Natural killer cell (primary cell): ENCODE results near the gene PIGZ. TPM values are rescaled to one million over a fixed set of nuclear protein-coding genes. Genes with fewer than 3 reads are reported as not detected.

Experiments
- ATAC-seq, 3 donors: fragments of 150-1000 bp in 2 of 3; fragments of 200-7000 bp in 1 of 3; cut with Tn5 transposase; 1 replicate in 1 of 3; 2 replicates in 2 of 3; pipeline ENCODE4 v1.10.0; 2021; ENCODE audit warnings: mild to moderate bottlenecking in 2 of 3, moderate library complexity in 2 of 3
- DNase-seq, 2 donors: peaks; one replicate each; pipeline versions ENCODE4 v3.0.0 to v3.0.0-alpha.2; 2013 to 2021; ENCODE audit warnings: mixed read lengths in 1 of 2
- H3K27ac ChIP-seq: one replicate; pipeline ENCODE4 v1.5.1; 2013; ENCODE audit warnings: mild to moderate bottlenecking, low read length
- H3K27me3 ChIP-seq: one replicate; pipeline ENCODE4 v1.6.1; 2013; ENCODE audit warnings: low read length; ENCODE audit not compliant: control insufficient read depth, insufficient read depth
- H3K36me3 ChIP-seq: one replicate; pipeline ENCODE4 v1.6.1; 2013; ENCODE audit warnings: low read length; ENCODE audit not compliant: control insufficient read depth, insufficient read depth
- H3K4me1 ChIP-seq: one replicate; pipeline ENCODE4 v1.6.1; 2013; ENCODE audit warnings: low read length; ENCODE audit not compliant: control insufficient read depth, insufficient read depth
- H3K4me3 ChIP-seq: one replicate; pipeline ENCODE4 v1.5.1; 2013; ENCODE audit warnings: low read length
- H3K9me3 ChIP-seq: one replicate; pipeline ENCODE4 v1.6.1; 2013; ENCODE audit warnings: low read length; ENCODE audit not compliant: control insufficient read depth, insufficient read depth
- H3K27ac Mint-ChIP-seq, 2 donors: one replicate each; pipeline ENCODE4 v1.8.0; 2022; ENCODE audit warnings: mild to moderate bottlenecking in 2 of 2, mixed read lengths in 2 of 2, moderate library complexity in 1 of 2
- H3K27me3 Mint-ChIP-seq, 2 donors: one replicate each; pipeline ENCODE4 v1.8.0; 2022; ENCODE audit warnings: low read depth in 2 of 2, mixed read lengths in 2 of 2
- H3K36me3 Mint-ChIP-seq: one replicate; pipeline ENCODE4 v1.8.0; 2022; ENCODE audit warnings: mixed read lengths
- H3K4me1 Mint-ChIP-seq, 2 donors: one replicate each; pipeline ENCODE4 v1.8.0; 2022; ENCODE audit warnings: mixed read lengths in 2 of 2
- H3K4me3 Mint-ChIP-seq: one replicate; pipeline ENCODE4 v1.8.0; 2022; ENCODE audit warnings: mild to moderate bottlenecking, moderate library complexity, mixed read lengths
- H3K9me3 Mint-ChIP-seq, 2 donors: one replicate each; pipeline ENCODE4 v1.8.0; 2022; ENCODE audit warnings: mixed read lengths in 2 of 2
- WGBS: methylation state at CpG from one replicate; pipeline ENCODE4 v1.1.7; 2013; ENCODE audit warnings: missing lambda C conversion rate; ENCODE audit not compliant: insufficient coverage; 5-methylcytosine and 5-hydroxymethylcytosine counted together
- intact Hi-C: fragments of 100-400 bp; cut with micrococcal nuclease; formaldehyde crosslinking; loops from one replicate; pipeline ENCODE4 v1.14.2; 2022
- total RNA-seq, 4 donors: library from RNA; stranded (reverse); fragments of 120-200 nt in 1 of 4; gene quantifications; one replicate each; pipeline versions ENCODE4 v1.2.3 to v1.2.4, GENCODE V29; 2013 to 2022
- TF ChIP-seq, protein P1 (sequence below): fragments of 200-600 bp; IDR thresholded peaks from one replicate; pipeline ENCODE4 v1.8.0; 2022; ENCODE audit warnings: antibody characterized with exemption

PIGZ gene
- total RNA-seq, 3 donors from 2014 or later (not counting 1 experiment from before 2014, with no cell fraction given): 2.2 to 2.3 (median 2.2) TPM

DNA sequence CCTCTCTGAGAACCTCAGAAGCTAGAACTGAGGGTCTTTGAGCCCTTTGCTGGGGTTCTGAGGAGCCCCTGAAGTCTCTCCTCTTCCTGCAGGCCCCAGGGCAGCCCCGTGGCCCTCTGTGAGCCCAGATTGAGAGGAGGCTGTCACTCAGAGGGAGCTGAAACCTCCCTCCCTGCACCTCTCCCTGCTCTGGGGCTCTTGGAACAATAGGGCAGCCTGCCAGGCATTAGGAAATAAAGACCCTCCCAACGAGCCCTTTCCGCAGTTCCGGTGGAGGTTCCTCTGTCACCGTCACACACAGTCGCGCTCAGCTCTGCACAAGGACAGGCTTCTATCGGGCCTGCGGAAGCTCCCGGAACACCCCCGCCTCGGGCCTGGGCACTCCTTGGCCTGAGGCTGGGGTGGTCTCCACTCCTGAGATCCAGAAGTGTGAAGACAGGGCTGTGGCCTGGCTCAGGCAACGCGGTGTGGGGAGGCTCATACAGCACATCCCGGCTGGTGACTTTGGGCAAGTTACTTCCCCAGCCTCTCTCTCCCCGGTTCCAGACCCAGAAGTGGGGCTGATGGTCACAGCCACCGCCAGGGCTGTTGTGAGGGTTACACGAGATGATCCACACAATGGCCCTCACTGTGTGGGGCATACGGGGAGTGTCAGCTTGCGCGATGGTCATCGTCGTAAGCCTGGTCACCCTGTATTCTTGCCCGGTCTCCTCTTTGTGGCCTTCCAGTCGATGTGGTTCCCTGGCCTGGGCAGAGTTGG is 43.3 kb upstream of the PIGZ start:
- Histone ChIP-seq H3K27me3 (no peaks in the 10 kb centered on the region), H3K4me1 (no peaks in the 10 kb centered on the region), H3K36me3 (no peaks in the 10 kb centered on the region), H3K4me3 (no peak overlapping the region), H3K27ac (no peak overlapping the region), H3K9me3 (no peaks in the 10 kb centered on the region)
- TF ChIP-seq, protein P1, sequence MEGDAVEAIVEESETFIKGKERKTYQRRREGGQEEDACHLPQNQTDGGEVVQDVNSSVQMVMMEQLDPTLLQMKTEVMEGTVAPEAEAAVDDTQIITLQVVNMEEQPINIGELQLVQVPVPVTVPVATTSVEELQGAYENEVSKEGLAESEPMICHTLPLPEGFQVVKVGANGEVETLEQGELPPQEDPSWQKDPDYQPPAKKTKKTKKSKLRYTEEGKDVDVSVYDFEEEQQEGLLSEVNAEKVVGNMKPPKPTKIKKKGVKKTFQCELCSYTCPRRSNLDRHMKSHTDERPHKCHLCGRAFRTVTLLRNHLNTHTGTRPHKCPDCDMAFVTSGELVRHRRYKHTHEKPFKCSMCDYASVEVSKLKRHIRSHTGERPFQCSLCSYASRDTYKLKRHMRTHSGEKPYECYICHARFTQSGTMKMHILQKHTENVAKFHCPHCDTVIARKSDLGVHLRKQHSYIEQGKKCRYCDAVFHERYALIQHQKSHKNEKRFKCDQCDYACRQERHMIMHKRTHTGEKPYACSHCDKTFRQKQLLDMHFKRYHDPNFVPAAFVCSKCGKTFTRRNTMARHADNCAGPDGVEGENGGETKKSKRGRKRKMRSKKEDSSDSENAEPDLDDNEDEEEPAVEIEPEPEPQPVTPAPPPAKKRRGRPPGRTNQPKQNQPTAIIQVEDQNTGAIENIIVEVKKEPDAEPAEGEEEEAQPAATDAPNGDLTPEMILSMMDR: no peak
- H3K36me3 Mint-ChIP-seq: no peaks in the 10 kb centered on the region
- H3K4me3 Mint-ChIP-seq: no peak overlapping the region
- WGBS: 93% methylated on average over 25 of the region's 25 CpGs
- ATAC-seq (no peak), DNase-seq (no peak)
- no peak overlapping the region for H3K27ac Mint-ChIP-seq
- no peaks in the 10 kb centered on the region for H3K9me3 Mint-ChIP-seq
- intact Hi-C loops: no loop called here
- no peaks in the 10 kb centered on the region for H3K4me1 Mint-ChIP-seq
- H3K27me3 Mint-ChIP-seq: no peaks in the 10 kb centered on the region

DNA sequence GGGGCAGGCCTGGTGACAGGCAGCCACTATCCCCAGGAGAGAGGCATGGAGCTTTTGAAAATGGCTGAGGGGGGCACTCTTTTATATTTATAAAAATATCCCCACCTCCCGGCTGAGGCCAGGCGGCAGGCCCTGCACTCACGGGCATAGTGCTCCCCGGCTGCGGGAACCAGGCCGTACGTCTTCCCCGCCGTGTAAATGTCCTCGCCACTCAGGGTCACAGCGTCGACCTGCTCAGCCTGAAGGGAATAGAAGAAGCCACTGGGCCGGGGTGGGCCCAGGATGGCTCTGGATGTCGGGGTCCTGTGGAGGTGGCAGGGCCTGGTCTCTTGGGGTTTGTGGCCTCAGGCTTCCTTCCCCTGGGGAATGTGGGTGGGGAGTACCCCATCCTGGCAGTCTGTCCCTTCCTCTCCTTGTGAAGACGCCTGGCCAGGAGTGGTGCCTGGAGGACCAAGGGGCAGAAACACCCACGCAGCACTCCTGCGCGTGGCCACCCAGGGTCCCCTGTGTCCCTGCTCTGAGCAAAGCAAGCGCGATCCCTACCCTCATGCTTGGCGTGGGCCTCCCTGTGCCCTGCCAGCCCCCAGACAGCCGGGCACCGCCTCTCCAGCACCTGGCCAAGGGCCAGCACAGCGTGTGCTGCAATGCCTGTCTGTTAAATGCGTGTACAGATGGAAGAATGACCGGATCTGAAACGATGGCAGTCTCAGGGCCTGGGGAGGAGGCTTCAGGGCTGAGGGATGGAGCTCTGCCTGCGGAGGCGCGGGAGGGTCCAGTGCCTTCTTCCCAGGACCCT is 42.1 kb upstream of the PIGZ start:
- Histone ChIP-seq H3K27me3 (no peaks in the 10 kb centered on the region), H3K9me3 (no peaks in the 10 kb centered on the region), H3K36me3 (no peaks in the 10 kb centered on the region), H3K4me1 (no peaks in the 10 kb centered on the region), H3K4me3 (no peak overlapping the region), H3K27ac (no peak overlapping the region)
- Mint-ChIP-seq H3K27me3 (no peaks in the 10 kb centered on the region), H3K27ac (no peak overlapping the region), H3K4me3 (no peak overlapping the region), H3K4me1 (no peaks in the 10 kb centered on the region), H3K9me3 (no peaks in the 10 kb centered on the region), H3K36me3 (no peaks in the 10 kb centered on the region)
- no peak for ATAC-seq
- intact Hi-C loops: no loop called here
- no peak for DNase-seq
- TF ChIP-seq, protein P1: no peak
- WGBS: 88% methylated on average over 30 of the region's 30 CpGs

DNA sequence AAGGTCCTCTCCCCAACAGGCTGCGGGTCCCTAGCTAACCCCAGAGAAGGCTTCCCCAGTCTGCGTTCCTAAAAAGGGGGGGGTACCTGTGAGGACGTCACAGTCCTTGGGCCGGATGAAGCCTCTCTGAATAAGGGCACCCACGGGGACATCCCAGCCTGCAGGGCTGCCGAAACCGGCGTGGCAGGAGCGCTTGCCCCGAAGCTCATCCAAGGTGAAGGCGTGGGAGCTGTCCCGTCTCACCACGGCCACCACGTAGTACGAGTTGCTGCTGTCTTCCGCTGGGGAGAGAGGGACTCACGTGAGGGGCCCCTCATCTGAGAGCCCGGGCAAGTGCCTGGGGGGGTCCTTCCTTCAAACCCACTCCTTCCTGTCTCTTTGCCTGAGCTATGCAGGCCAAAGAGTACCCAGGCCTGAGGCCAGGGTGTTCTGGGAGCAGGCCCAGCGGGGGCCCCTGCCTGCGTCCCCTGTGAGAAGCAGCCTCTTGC is 40.9 kb upstream of the PIGZ start:
- no peaks in the 10 kb centered on the region for H3K27me3 ChIP-seq
- no peaks in the 10 kb centered on the region for H3K36me3 ChIP-seq
- no peak for ATAC-seq
- TF ChIP-seq, protein P1: no peak
- peaks cover 0 to 7% of the 10 kb centered on the region in 2 donors for H3K27me3 Mint-ChIP-seq
- H3K36me3 Mint-ChIP-seq: no peaks in the 10 kb centered on the region
- H3K4me1 Mint-ChIP-seq: no peaks in the 10 kb centered on the region
- H3K27ac ChIP-seq: no peak overlapping the region
- intact Hi-C loops: no loop called here
- H3K4me1 ChIP-seq: no peaks in the 10 kb centered on the region
- WGBS: 89% methylated on average over 20 of the region's 20 CpGs
- no peak overlapping the region for H3K4me3 ChIP-seq
- no peaks in the 10 kb centered on the region for H3K9me3 Mint-ChIP-seq
- no peak overlapping the region for H3K4me3 Mint-ChIP-seq
- no peaks in the 10 kb centered on the region for H3K9me3 ChIP-seq
- no peak for DNase-seq
- H3K27ac Mint-ChIP-seq: no peak overlapping the region
